Measurements from ENCODE around the gene TMEM30A. TPM values are rescaled to one million over a fixed set of nuclear protein-coding genes. Genes with fewer than 3 reads are reported as not detected.

The TMEM30A gene
- total RNA-seq, 1 experiment from 2014 or later, result 130 TPM

- ATAC-seq (no peak), DNase-seq (ENCODE audit: low read depth, low spot score) (no peak)
- in situ Hi-C loops (cut with HindIII; ENCODE audit: low pct_unique_long_range_greater_than_20kb, low sequenced_read_pairs) (no loop called here), intact Hi-C loops (cut with micrococcal nuclease; ENCODE audit: unreplicated experiment) (no loop called here)
- TF ChIP-seq SIN3A (IDR thresholded peaks at IDR 0.05; ENCODE audit: borderline replicate concordance, insufficient read depth, low read depth, low read length) (no peak), REST (IDR thresholded peaks at IDR 0.05; ENCODE audit: insufficient read depth in 1 of 2, low read depth in 2 of 2, low read length in 1 of 2) (no peak), POLR2AphosphoS5 (IDR thresholded peaks at IDR 0.05; ENCODE audit: low read depth, low read length) (no peak), CTCF (IDR thresholded peaks at IDR 0.05) (no peak), TCF7L2 (IDR thresholded peaks at IDR 0.05; ENCODE audit: low read depth, low read length) (no peak)
- Histone ChIP-seq H3K27me3 (ENCODE audit: control insufficient read depth, insufficient read depth, low read length) (peaks cover 2% of the 10 kb centered on the region; the same call in 1 of the 2 replicates), H3K4me1 (ENCODE audit: control insufficient read depth, insufficient read depth, low read length) (no peaks in the 10 kb centered on the region), H3K36me3 (ENCODE audit: control insufficient read depth, insufficient read depth, low read length) (no peaks in the 10 kb centered on the region), H3K27ac (ENCODE audit: low read length) (no peak overlapping the region), H3K9me3 (ENCODE audit: control insufficient read depth, insufficient read depth, low read depth, low read length) (no peaks in the 10 kb centered on the region), H3K4me3 (ENCODE audit: low read depth in 2 of 2, low read length in 2 of 2) (no peak overlapping the region)
- POLR2A ChIA-PET, result no interaction called here
- CTCF ChIA-PET, result no interaction called here
- BruUV-seq (replicated peaks), result no TSS peak
Observed at GRCh38 chr6:75223428-75223827, 61.2 kb downstream of the TMEM30A start.

- intact Hi-C loops (cut with micrococcal nuclease; ENCODE audit: unreplicated experiment), result no loop called here
- ATAC-seq (no peak), DNase-seq (ENCODE audit: low read depth, low spot score) (no peak)
- in situ Hi-C loops (cut with HindIII; ENCODE audit: low pct_unique_long_range_greater_than_20kb, low sequenced_read_pairs), result no loop called here
- POLR2A ChIA-PET, result no interaction called here
- Histone ChIP-seq H3K4me1 (ENCODE audit: control insufficient read depth, insufficient read depth, low read length) (no peaks in the 10 kb centered on the region), H3K4me3 (ENCODE audit: low read depth in 2 of 2, low read length in 2 of 2) (no peak overlapping the region), H3K27me3 (ENCODE audit: control insufficient read depth, insufficient read depth, low read length) (peaks cover 2% of the 10 kb centered on the region; the same call in 1 of the 2 replicates), H3K27ac (ENCODE audit: low read length) (no peak overlapping the region), H3K9me3 (ENCODE audit: control insufficient read depth, insufficient read depth, low read depth, low read length) (no peaks in the 10 kb centered on the region), H3K36me3 (ENCODE audit: control insufficient read depth, insufficient read depth, low read length) (no peaks in the 10 kb centered on the region)
- CTCF ChIA-PET, result no interaction called here
- no TSS peak for BruUV-seq (replicated peaks)
- TF ChIP-seq SIN3A (IDR thresholded peaks at IDR 0.05; ENCODE audit: borderline replicate concordance, insufficient read depth, low read depth, low read length) (no peak), CTCF (IDR thresholded peaks at IDR 0.05) (no peak), TCF7L2 (IDR thresholded peaks at IDR 0.05; ENCODE audit: low read depth, low read length) (no peak), REST (IDR thresholded peaks at IDR 0.05; ENCODE audit: insufficient read depth in 1 of 2, low read depth in 2 of 2, low read length in 1 of 2) (no peak), POLR2AphosphoS5 (IDR thresholded peaks at IDR 0.05; ENCODE audit: low read depth, low read length) (no peak)
Observed at GRCh38 chr6:75222261-75222660, 62.3 kb downstream of the TMEM30A start.
